HepG2 (cell line): ENCODE results near the gene TGM1. TPM values are rescaled to one million over a fixed set of nuclear protein-coding genes. Genes with fewer than 3 reads are reported as not detected.

Experiments
- ATF2 ChIP-seq: sonication (generic); formaldehyde crosslinking; IDR thresholded peaks from 2 replicates; pipeline ENCODE4 v1.4.0; 2020; ENCODE audit warnings: missing genetic modification reagents
- ATF3 ChIP-seq: sonication (generic); formaldehyde crosslinking; IDR thresholded peaks from 2 replicates; pipeline ENCODE4 v1.4.0; 2020; ENCODE audit warnings: missing genetic modification reagents
- FOXA3 ChIP-seq: IDR thresholded peaks from 2 replicates; pipeline ENCODE4 v1.6.1; 2016; ENCODE audit warnings: missing genetic modification reagents, missing compliant biosample characterization
- FUBP1 ChIP-seq: sonication (generic); formaldehyde crosslinking; IDR thresholded peaks from 2 replicates; pipeline ENCODE4 v1.5.1; 2020; ENCODE audit warnings: missing genetic modification reagents, mild to moderate bottlenecking, borderline replicate concordance
- GATAD1 ChIP-seq: IDR thresholded peaks from 2 replicates; pipeline ENCODE4 v1.6.1; 2016; ENCODE audit warnings: missing genetic modification reagents, missing compliant biosample characterization
- HMG20B ChIP-seq: conservative IDR thresholded peaks from 2 replicates; pipeline ENCODE4 v1.6.1; 2016; ENCODE audit warnings: missing genetic modification reagents, missing compliant biosample characterization
- HNF4G ChIP-seq, 2 experiments: sonication (generic) in 1 of 2; formaldehyde crosslinking in 1 of 2; IDR thresholded peaks; 2 replicates each; pipeline versions ENCODE4 v1.4.0 to v1.6.1; 2011 to 2020; ENCODE audit warnings: borderline replicate concordance in 2 of 2, low read depth in 2 of 2, mild to moderate bottlenecking in 2 of 2, low read length in 1 of 2, missing genetic modification reagents in 1 of 2, moderate library complexity in 1 of 2
- KDM1A ChIP-seq: IDR thresholded peaks from 2 replicates; pipeline ENCODE4 v1.6.1; 2016; ENCODE audit warnings: missing compliant biosample characterization
- MAFK ChIP-seq, 2 experiments: IDR thresholded peaks in 1 of 2; conservative IDR thresholded peaks in 1 of 2; 2 replicates each; pipeline ENCODE4 v1.6.1; 2011; ENCODE audit warnings: improper control_type of control experiment in 2 of 2, low read length in 2 of 2
- MZF1 ChIP-seq: sonication (generic); formaldehyde crosslinking; IDR thresholded peaks from 2 replicates; pipeline ENCODE4 v1.8.1; 2023; ENCODE audit warnings: mild to moderate bottlenecking, missing genetic modification reagents, borderline replicate concordance
- NAIF1 ChIP-seq: sonication (generic); formaldehyde crosslinking; IDR thresholded peaks from 2 replicates; pipeline ENCODE4 v1.5.0; 2020; ENCODE audit warnings: mild to moderate bottlenecking, missing genetic modification reagents, borderline replicate concordance
- NFKB2 ChIP-seq: sonication (generic); formaldehyde crosslinking; IDR thresholded peaks from 2 replicates; pipeline ENCODE4 v1.4.0; 2020; ENCODE audit warnings: missing genetic modification reagents, borderline replicate concordance
- NFYC ChIP-seq: IDR thresholded peaks from 2 replicates; pipeline ENCODE4 v1.6.1; 2016; ENCODE audit warnings: missing genetic modification reagents, missing compliant biosample characterization
- RFX5 ChIP-seq: IDR thresholded peaks from 2 replicates; pipeline ENCODE4 v1.6.1; 2011; ENCODE audit warnings: low read depth, low read length, improper control_type of control experiment
- RFXANK ChIP-seq: IDR thresholded peaks from 2 replicates; pipeline ENCODE4 v1.6.1; 2016
- TBL1XR1 ChIP-seq: fragments of 150-350 bp; IDR thresholded peaks from 2 replicates; pipeline ENCODE4 v1.6.1; 2014; ENCODE audit warnings: borderline replicate concordance, low read length; ENCODE audit not compliant: partially characterized antibody
- TRIM22 ChIP-seq: fragments of 450-650 bp; IDR thresholded peaks from 2 replicates; pipeline ENCODE4 v1.6.1; 2017
- USF2 ChIP-seq, 2 experiments: sonication (generic) in 1 of 2; formaldehyde crosslinking in 1 of 2; IDR thresholded peaks; 2 replicates each; pipeline versions ENCODE4 v1.5.1 to v1.6.1; 2011 to 2020; ENCODE audit warnings: borderline replicate concordance in 1 of 2, low read depth in 1 of 2, low read length in 1 of 2, mild to moderate bottlenecking in 1 of 2, missing genetic modification reagents in 1 of 2, moderate library complexity in 1 of 2
- ZBTB7B ChIP-seq: sonication (generic); formaldehyde crosslinking; IDR thresholded peaks from 2 replicates; pipeline ENCODE4 v1.4.0; 2020; ENCODE audit warnings: missing genetic modification reagents
- ZFYVE20 ChIP-seq: sonication (generic); formaldehyde crosslinking; IDR thresholded peaks from 2 replicates; pipeline ENCODE4 v1.8.0; 2023; ENCODE audit warnings: low read depth, mild to moderate bottlenecking, moderate library complexity, missing genetic modification reagents, borderline replicate concordance
- ZNF124 ChIP-seq: sonication (generic); formaldehyde crosslinking; IDR thresholded peaks from 2 replicates; pipeline ENCODE4 v1.4.0; 2020; ENCODE audit warnings: missing genetic modification reagents
- ZNF350 ChIP-seq: sonication (generic); formaldehyde crosslinking; IDR thresholded peaks from 2 replicates; pipeline ENCODE4 v1.4.0; 2020; ENCODE audit warnings: mild to moderate bottlenecking, low read depth, missing genetic modification reagents, borderline replicate concordance
- ZNF660 ChIP-seq: sonication (generic); formaldehyde crosslinking; IDR thresholded peaks from 2 replicates; pipeline ENCODE4 v1.5.1; 2020; ENCODE audit warnings: mild to moderate bottlenecking, low read depth, missing genetic modification reagents, borderline replicate concordance
- polyA plus RNA-seq, 8 experiments: library from polyadenylated mRNA; depleted of rRNA in 3 of 8; stranded (reverse) in 7 of 8; unstranded in 1 of 8; fragments of >200 nt; fragmentation: Illumina TruSeq in 4 of 8; extraction: Trizol in 4 of 8; gene quantifications; 2 replicates each; pipeline versions ENCODE4 v1.2.1 to v1.2.3, GENCODE V29; 2011 to 2016; ENCODE audit warnings: low read depth in 4 of 8, missing spikeins in 1 of 8, mixed read lengths in 1 of 8; ENCODE audit not compliant: insufficient read depth in 1 of 8
- total RNA-seq, 5 experiments: library from RNA; depleted of rRNA; stranded (reverse); fragments of >200 nt; fragmentation: Illumina TruSeq; extraction: Trizol; gene quantifications; 2 replicates each; pipeline ENCODE4 v1.2.3, GENCODE V29; 2016; ENCODE audit warnings: low read depth in 1 of 5

TGM1 gene
- total and polyA plus RNA-seq, 2 of the 13 experiments (the other 11 are each of a cell fraction or from before 2014, with no cell fraction given) = 3.2 to 10.6 TPM

- TF ChIP-seq ATF2 (CRISPR knock-in tag) (peak; percentile 9; the same call in 1 of the 2 replicates), TBL1XR1 (no peak), HMG20B (CRISPR knock-in tag) (peak; percentile 62; the same call in 1 of the 2 replicates), MZF1 (CRISPR knock-in tag) (peak; percentile 88; the same call in 1 of the 2 replicates), ATF3 (CRISPR knock-in tag) (0 out of 2 replicates have a peak, but pooled peaks have one; percentile 35), MAFK (conservative IDR thresholded peaks at IDR 0.05 in 1 of 2, IDR thresholded peaks at IDR 0.05 in 1 of 2; ENCODE audit: low read length in 2 of 2) (no peak), TRIM22 (no peak), FUBP1 (CRISPR knock-in tag) (no peak), ZNF660 (CRISPR knock-in tag) (no peak), ZNF124 (CRISPR knock-in tag) (0 out of 2 replicates have a peak, but pooled peaks have one; percentile 9), HNF4G (IDR thresholded peaks at IDR 0.05; ENCODE audit: borderline replicate concordance, low read depth, low read length) (peak; percentile 40; the same call in 1 of the 2 replicates), HNF4G (CRISPR knock-in tag; IDR thresholded peaks at IDR 0.05; ENCODE audit: borderline replicate concordance, low read depth) (no peak), GATAD1 (CRISPR knock-in tag) (no peak), ZNF350 (no peak), USF2 (IDR thresholded peaks at IDR 0.05; ENCODE audit: low read depth, low read length) (peak; percentile 17; the same call in 1 of the 2 replicates), USF2 (CRISPR knock-in tag; IDR thresholded peaks at IDR 0.05; ENCODE audit: borderline replicate concordance) (no peak), RFX5 (no peak), NFYC (CRISPR knock-in tag) (peak; percentile 33; the same call in 1 of the 2 replicates), ZBTB7B (no peak), RFXANK (CRISPR knock-in tag) (no peak), FOXA3 (CRISPR knock-in tag) (no peak), KDM1A (CRISPR knock-in tag) (peak; percentile 19; the same call in 1 of the 2 replicates), NFKB2 (CRISPR knock-in tag) (no peak), ZFYVE20 (CRISPR knock-in tag) (0 out of 2 replicates have a peak, but pooled peaks have one; percentile 44), NAIF1 (CRISPR knock-in tag) (0 out of 2 replicates have a peak, but pooled peaks have one; percentile 52)
Measured at GRCh38 chr14:24233538-24233866, 29.5 kb downstream of the TGM1 start (continued).
